AG04450 (cell line): ENCODE data around the gene NAA20. TPM values are rescaled to one million over a fixed set of nuclear protein-coding genes. Genes with fewer than 3 reads are reported as not detected.

ENCODE experiments used
- CTCF ChIA-PET: fragments of 300-600, 350-600 bp; formaldehyde crosslinking; extraction: SDS; loops from one replicate; lab custom pipeline; 2022; ENCODE audit warnings: antibody characterized with exemption, inconsistent platforms; lab: Charles Lee
- POLR2A ChIA-PET: fragments of 350-600 bp; formaldehyde crosslinking; extraction: SDS; loops from one replicate; lab custom pipeline; 2021; ENCODE audit warnings: antibody characterized with exemption, inconsistent platforms; lab: Yijun Ruan, JAX
- DNase-seq: peaks from one replicate; pipeline ENCODE4 v3.0.0-alpha.2; 2011; ENCODE audit warnings: low read depth, low spot score
- H3K27ac ChIP-seq: one replicate; pipeline ENCODE4 v1.5.1; 2012; ENCODE audit warnings: low read depth, low read length, control low read depth
- H3K27me3 ChIP-seq: one replicate; pipeline ENCODE4 v1.6.0; 2012; ENCODE audit warnings: low read length; ENCODE audit not compliant: control insufficient read depth, insufficient read depth
- H3K4me3 ChIP-seq: 2 replicates; pipeline ENCODE4 v1.5.1; 2011; ENCODE audit warnings: mild to moderate bottlenecking, low read depth, low read length, control low read depth
- H3K9me3 ChIP-seq: 2 replicates; pipeline ENCODE4 v1.5.1; 2012; ENCODE audit warnings: low read length; ENCODE audit not compliant: control insufficient read depth, insufficient read depth
- CTCF ChIP-seq: IDR thresholded peaks from 2 replicates; pipeline ENCODE4 v1.5.1; 2011; ENCODE audit warnings: low read depth, low read length, control low read depth, inconsistent platforms
- polyA plus RNA-seq: library from polyadenylated mRNA; depleted of rRNA; stranded (reverse); fragments of >200 nt; gene quantifications from 2 replicates; pipeline ENCODE4 v1.2.3, GENCODE V29; 2011

Gene NAA20
- polyA plus RNA-seq, 1 experiment, result 85.1 TPM

GRCh38 chr20:20024942-20025341 is 7.8 kb downstream of the NAA20 start:
- H3K27ac ChIP-seq, result no peak overlapping the region
- CTCF ChIA-PET, result no interaction called here
- H3K27me3 ChIP-seq, result no peaks in the 10 kb centered on the region
- no peaks in the 10 kb centered on the region for H3K9me3 ChIP-seq
- no peak overlapping the region for H3K4me3 ChIP-seq
- POLR2A ChIA-PET, result interaction anchor here (1.0 kb wide), 1 partner anchor 28 kb away, joined by 3 read pairs; the partner anchor contains the start of genes CFAP61 and CRNKL1
- DNase-seq, result no peak
- TF ChIP-seq CTCF, result no peak

GRCh38 chr20:20027284-20027683 is 10.1 kb downstream of the NAA20 start:
- H3K9me3 ChIP-seq, result no peaks in the 10 kb centered on the region
- POLR2A ChIA-PET, result interaction anchor here (0.7 kb wide), 1 partner anchor 10 kb away, joined by 4 read pairs; no protein-coding TSS in a partner anchor
- no peak for DNase-seq
- CTCF ChIA-PET, result interaction anchor here (1.3 to 1.8 kb wide), 3 partner anchors 10 to 246 kb away, joined by 3 to 5 read pairs (median 4); partner anchors contain the start of gene NAA20
- H3K27ac ChIP-seq, result no peak overlapping the region
- H3K4me3 ChIP-seq, result no peak overlapping the region
- H3K27me3 ChIP-seq, result no peaks in the 10 kb centered on the region
- no peak for TF ChIP-seq CTCF

- ChIA-PET POLR2A (no interaction called here), CTCF (no interaction called here)
- no peak for TF ChIP-seq CTCF
- no peak for DNase-seq
- Histone ChIP-seq H3K4me3 (no peak overlapping the region), H3K27ac (no peak overlapping the region), H3K27me3 (no peaks in the 10 kb centered on the region), H3K9me3 (no peaks in the 10 kb centered on the region)
Observed at GRCh38 chr20:20031790-20032189, 14.6 kb downstream of the NAA20 start.

DNA sequence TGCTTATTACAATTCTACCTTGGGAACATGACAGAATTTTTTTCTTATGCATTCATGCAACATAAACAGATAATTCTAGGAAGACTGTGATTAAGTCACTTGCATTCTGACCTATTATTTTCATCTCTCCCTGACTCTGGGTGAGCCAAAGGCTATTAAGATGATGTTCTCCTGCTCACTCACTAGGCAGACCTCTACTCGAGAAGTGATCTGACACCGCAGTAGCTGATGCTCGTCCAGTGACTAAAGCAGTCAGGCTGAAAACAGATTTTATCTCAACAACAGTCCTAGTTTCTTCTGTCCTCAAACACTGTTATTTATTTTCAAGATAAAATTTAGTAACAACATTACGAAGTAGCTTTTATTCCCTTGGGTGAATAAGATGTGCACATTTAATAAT is 17.3 kb downstream of the NAA20 start:
- H3K27ac ChIP-seq, result no peak overlapping the region
- no peak for DNase-seq
- no peaks in the 10 kb centered on the region for H3K27me3 ChIP-seq
- POLR2A ChIA-PET, result no interaction called here
- no peaks in the 10 kb centered on the region for H3K9me3 ChIP-seq
- TF ChIP-seq CTCF, result no peak
- CTCF ChIA-PET, result interaction anchor here (1.1 kb wide), 2 partner anchors 15 to 249 kb away, joined by 3 read pairs; no protein-coding TSS in a partner anchor
- no peak overlapping the region for H3K4me3 ChIP-seq

- H3K27ac ChIP-seq, result no peak overlapping the region
- no peak for TF ChIP-seq CTCF
- no peak overlapping the region for H3K4me3 ChIP-seq
- no peaks in the 10 kb centered on the region for H3K27me3 ChIP-seq
- ChIA-PET CTCF (no interaction called here), POLR2A (interaction anchor here (0.6 kb wide), 1 partner anchor 9 kb away, joined by 4 read pairs; no protein-coding TSS in a partner anchor)
- no peak for DNase-seq
- no peaks in the 10 kb centered on the region for H3K9me3 ChIP-seq
Observed at GRCh38 chr20:20036756-20037155, 19.6 kb downstream of the NAA20 start.
